Measurements from ENCODE around the gene HABP2.

The HABP2 gene

GRCh38 chr10:113560071-113560470, 7.2 kb downstream of the HABP2 start:
- no peak for DNase-seq

- no peak for DNase-seq
Measured at GRCh38 chr10:113561214-113561613, 8.4 kb downstream of the HABP2 start.

- DNase-seq = no peak
Measured at GRCh38 chr10:113562069-113562468, 9.2 kb downstream of the HABP2 start.

GRCh38 chr10:113562704-113563103, 9.9 kb downstream of the HABP2 start:
- no peak for DNase-seq

- DNase-seq = peak; percentile 54
Measured at GRCh38 chr10:113563306-113564088, 10.6 kb downstream of the HABP2 start.

- DNase-seq = no peak
Measured at GRCh38 chr10:113565364-113565763, 12.5 kb downstream of the HABP2 start.

GRCh38 chr10:113566888-113567287, 14.0 kb downstream of the HABP2 start:
- DNase-seq = no peak

- DNase-seq = no peak
Measured at GRCh38 chr10:113569576-113569975, 16.7 kb downstream of the HABP2 start.

- DNase-seq = no peak
Measured at GRCh38 chr10:113572520-113573290, 19.9 kb downstream of the HABP2 start.

- DNase-seq = no peak
Measured at GRCh38 chr10:113573368-113573767, 20.5 kb downstream of the HABP2 start.

- DNase-seq = no peak
Measured at GRCh38 chr10:113576852-113577251, 24.0 kb downstream of the HABP2 start.

- no peak for DNase-seq
Measured at GRCh38 chr10:113578773-113579172, 25.9 kb downstream of the HABP2 start.

- DNase-seq = no peak
Measured at GRCh38 chr10:113581092-113581491, 28.2 kb downstream of the HABP2 start.

- DNase-seq = no peak
Measured at GRCh38 chr10:113583571-113583970, 30.7 kb downstream of the HABP2 start.

GRCh38 chr10:113585949-113586348, 33.1 kb downstream of the HABP2 start:
- no peak for DNase-seq

- no peak for DNase-seq
Measured at GRCh38 chr10:113589201-113589770, 36.4 kb downstream of the HABP2 start.

- no peak for DNase-seq
Measured at GRCh38 chr10:113590581-113590980, 37.7 kb downstream of the HABP2 start.

- no peak for DNase-seq
Measured at GRCh38 chr10:113592380-113592779, 39.5 kb downstream of the HABP2 start.

GRCh38 chr10:113594652-113595051, 41.8 kb downstream of the HABP2 start:
- no peak for DNase-seq

- DNase-seq = no peak
Measured at GRCh38 chr10:113600569-113600968, 47.7 kb downstream of the HABP2 start.

GRCh38 chr10:113603057-113603777, 50.4 kb downstream of the HABP2 start:
- DNase-seq = no peak

- DNase-seq = no peak
Measured at GRCh38 chr10:113604572-113604971, 51.7 kb downstream of the HABP2 start.

- DNase-seq = no peak
Measured at GRCh38 chr10:113605268-113605978, 52.6 kb downstream of the HABP2 start.
